Upper lobe of left lung (tissue), 4 donors: ENCODE data around the gene HELZ2.
"Not testable (repeated sequence)": the region's sequence is repeated elsewhere in the genome, so short reads cannot be mapped to it uniquely, and the experiment has no call there.

Source experiments
- CTCF ChIP-seq, 6 experiments: fragments of 450-650 bp in 4 of 6; fragments of 200-600 bp in 2 of 6; sonication (generic) in 2 of 6; IDR thresholded peaks; one replicate each; pipeline ENCODE4 v1.5.1; 2016 to 2019; ENCODE audit warnings: antibody characterized with exemption in 6 of 6
- EP300 ChIP-seq, 4 donors: sonication (generic); formaldehyde crosslinking; IDR thresholded peaks; one replicate each; pipeline ENCODE4 v1.5.1; 2017; ENCODE audit warnings: antibody characterized with exemption in 4 of 4, control low read depth in 2 of 4
- POLR2A ChIP-seq, 4 donors: fragments of 450-650 bp; IDR thresholded peaks; one replicate each; pipeline ENCODE4 v1.5.1; 2016 to 2017; ENCODE audit warnings: antibody characterized with exemption in 4 of 4, mild to moderate bottlenecking in 2 of 4
- POLR2AphosphoS5 ChIP-seq, 2 donors: sonication (generic); formaldehyde crosslinking; IDR thresholded peaks; one replicate each; pipeline ENCODE4 v1.5.1; 2017; ENCODE audit warnings: antibody characterized with exemption in 2 of 2

DNA sequence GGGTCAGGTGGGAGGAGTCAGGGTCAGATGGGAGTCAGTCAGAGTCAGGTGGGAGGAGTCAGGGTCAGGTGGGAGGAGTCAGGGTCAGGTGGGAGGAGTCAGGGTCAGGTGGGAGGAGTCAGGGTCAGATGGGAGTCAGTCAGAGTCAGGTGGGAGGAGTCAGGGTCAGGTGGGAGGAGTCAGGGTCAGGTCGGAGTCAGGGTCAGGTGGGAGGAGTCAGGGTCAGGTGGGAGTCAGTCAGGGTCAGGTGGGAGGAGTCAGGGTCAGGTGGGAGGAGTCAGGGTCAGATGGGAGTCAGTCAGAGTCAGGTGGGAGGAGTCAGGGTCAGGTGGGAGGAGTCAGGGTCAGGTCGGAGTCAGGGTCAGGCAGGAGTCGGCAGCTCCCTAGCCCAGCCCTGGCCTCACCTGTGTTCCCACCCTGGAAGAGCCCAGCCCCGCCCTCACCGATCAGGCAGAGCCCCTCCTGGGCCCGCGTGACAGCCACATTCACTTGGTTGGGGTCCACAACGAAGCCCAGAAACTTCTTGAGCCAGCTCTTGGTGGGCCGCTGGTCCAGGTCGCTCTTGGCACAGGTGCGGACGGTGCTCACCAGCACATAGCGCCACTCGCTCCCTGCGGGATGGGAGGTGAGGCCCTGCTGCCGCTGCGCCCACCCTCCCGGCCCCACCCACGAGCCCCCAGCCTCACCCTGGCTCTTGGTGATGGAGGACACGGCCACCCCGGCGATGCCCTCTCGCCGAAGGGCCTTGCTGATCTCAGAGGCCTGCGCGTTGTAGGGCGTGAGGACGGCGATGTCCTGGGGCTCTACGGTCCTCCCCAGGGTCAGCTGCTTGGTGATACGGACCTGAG is 14.3 kb downstream of the HELZ2 start:
- TF ChIP-seq CTCF, POLR2A, POLR2AphosphoS5, EP300 (IDR thresholded peaks at IDR 0.05): not testable (repeated sequence)
